Astrocyte (in vitro differentiated cells and primary cell): Measurements from ENCODE around the gene SPDEF. TPM values are rescaled to one million over a fixed set of nuclear protein-coding genes. Genes with fewer than 3 reads are reported as not detected.

Experiments used
- DNase-seq: peaks from one replicate; pipeline ENCODE4 v3.0.0-alpha.2; 2010; ENCODE audit warnings: low read depth
- FAIRE-seq: peaks from 2 replicates; lab custom pipeline; 2011; peaks lifted over from hg19 to GRCh38; lab: Jason Lieb, UNC
- H2AFZ ChIP-seq: 2 replicates; pipeline ENCODE4 v1.6.0; 2012; ENCODE audit warnings: low read depth, low read length, inconsistent platforms
- H3K27ac ChIP-seq: 2 replicates; pipeline ENCODE4 v1.5.1; 2011; ENCODE audit warnings: low read depth, low read length, inconsistent platforms
- H3K27me3 ChIP-seq: 2 replicates; pipeline ENCODE4 v1.6.0; 2011; ENCODE audit warnings: low read length, inconsistent platforms; ENCODE audit not compliant: insufficient read depth
- H3K36me3 ChIP-seq: 2 replicates; pipeline ENCODE4 v1.5.1; 2011; ENCODE audit warnings: low read length, inconsistent platforms; ENCODE audit not compliant: insufficient read depth
- H3K4me1 ChIP-seq: 2 replicates; pipeline ENCODE4 v1.5.1; 2011; ENCODE audit warnings: low read length, inconsistent platforms; ENCODE audit not compliant: insufficient read depth
- H3K4me2 ChIP-seq: 2 replicates; pipeline ENCODE4 v1.6.0; 2012; ENCODE audit warnings: low read length, inconsistent platforms
- H3K4me3 ChIP-seq: 2 replicates; pipeline ENCODE4 v1.5.1; 2011; ENCODE audit warnings: low read depth, mild to moderate bottlenecking, low read length, inconsistent platforms; ENCODE audit not compliant: insufficient read depth
- H3K79me2 ChIP-seq: 2 replicates; pipeline ENCODE4 v1.6.0; 2012; ENCODE audit warnings: mild to moderate bottlenecking, low read length, inconsistent platforms; ENCODE audit not compliant: insufficient read depth
- H3K9ac ChIP-seq: 2 replicates; pipeline ENCODE4 v1.6.0; 2012; ENCODE audit warnings: mild to moderate bottlenecking, low read length, inconsistent platforms
- H3K9me3 ChIP-seq: 2 replicates; pipeline ENCODE4 v1.5.1; 2012; ENCODE audit warnings: low read depth, mild to moderate bottlenecking, low read length, inconsistent platforms; ENCODE audit not compliant: insufficient read depth
- H4K20me1 ChIP-seq: 2 replicates; pipeline ENCODE4 v1.6.0; 2012; ENCODE audit warnings: low read length, inconsistent platforms; ENCODE audit not compliant: insufficient read depth
- H3K27ac Mint-ChIP-seq: one replicate; pipeline ENCODE4 v1.8.0; 2021; ENCODE audit warnings: mild to moderate bottlenecking, mixed read lengths; ENCODE audit not compliant: unreplicated experiment
- H3K27me3 Mint-ChIP-seq: one replicate; pipeline ENCODE4 v1.8.0; 2021; ENCODE audit warnings: low read depth, mixed read lengths; ENCODE audit not compliant: unreplicated experiment
- H3K36me3 Mint-ChIP-seq: one replicate; pipeline ENCODE4 v1.8.0; 2021; ENCODE audit warnings: low read depth, mixed read lengths; ENCODE audit not compliant: unreplicated experiment
- H3K4me1 Mint-ChIP-seq: one replicate; pipeline ENCODE4 v1.8.0; 2021; ENCODE audit warnings: low read depth, mixed read lengths; ENCODE audit not compliant: unreplicated experiment
- H3K4me3 Mint-ChIP-seq: one replicate; pipeline ENCODE4 v1.8.0; 2021; ENCODE audit warnings: mild to moderate bottlenecking, moderate library complexity, mixed read lengths; ENCODE audit not compliant: unreplicated experiment
- H3K9me3 Mint-ChIP-seq: one replicate; pipeline ENCODE4 v1.8.0; 2021; ENCODE audit warnings: mild to moderate bottlenecking, mixed read lengths; ENCODE audit not compliant: unreplicated experiment
- CTCF ChIP-seq: IDR thresholded peaks from 2 replicates; pipeline ENCODE4 v1.5.1; 2011; ENCODE audit warnings: low read depth, mild to moderate bottlenecking, inconsistent platforms, low read length, moderate library complexity; ENCODE audit not compliant: insufficient read depth
- EZH2 ChIP-seq: IDR thresholded peaks from 2 replicates; pipeline ENCODE4 v1.6.1; 2012; ENCODE audit warnings: mild to moderate bottlenecking, low read length, inconsistent platforms; ENCODE audit not compliant: insufficient read depth
- total RNA-seq: library from RNA; stranded (reverse); gene quantifications from 2 replicates; pipeline ENCODE4 v1.2.1, GENCODE V29; 2021

The SPDEF gene
- total RNA-seq, 1 donor from 2014 or later: 0.16 TPM

GRCh38 chr6:34519971-34520644 is 36.0 kb downstream of the SPDEF start:
- no peak overlapping the region for H3K27ac Mint-ChIP-seq
- no peaks in the 10 kb centered on the region for H3K79me2 ChIP-seq
- no peak overlapping the region for H2AFZ ChIP-seq
- peaks cover 2% of the 10 kb centered on the region for H3K27me3 ChIP-seq
- peaks cover 3% of the 10 kb centered on the region for H3K9me3 Mint-ChIP-seq
- H3K4me3 Mint-ChIP-seq: no peak overlapping the region
- H4K20me1 ChIP-seq: no peaks in the 10 kb centered on the region
- no peak overlapping the region for H3K9ac ChIP-seq
- H3K4me2 ChIP-seq: no peak overlapping the region
- H3K27me3 Mint-ChIP-seq: peaks cover 55% of the 10 kb centered on the region
- no peaks in the 10 kb centered on the region for H3K36me3 Mint-ChIP-seq
- FAIRE-seq (no peak), DNase-seq (no peak)
- no peaks in the 10 kb centered on the region for H3K4me1 Mint-ChIP-seq
- H3K36me3 ChIP-seq: no peaks in the 10 kb centered on the region
- TF ChIP-seq CTCF: no peak
- TF ChIP-seq EZH2: no peak
- H3K27ac ChIP-seq: no peak overlapping the region
- H3K4me1 ChIP-seq: no peaks in the 10 kb centered on the region
- H3K9me3 ChIP-seq: no peaks in the 10 kb centered on the region
- no peak overlapping the region for H3K4me3 ChIP-seq

GRCh38 chr6:34518669-34519365 is 37.3 kb downstream of the SPDEF start:
- no peak overlapping the region for H3K27ac Mint-ChIP-seq
- Histone ChIP-seq H2AFZ (no peak overlapping the region), H3K27ac (no peak overlapping the region), H3K9ac (no peak overlapping the region), H3K4me3 (no peak overlapping the region), H3K4me2 (no peak overlapping the region), H4K20me1 (no peaks in the 10 kb centered on the region), H3K27me3 (peaks cover 7% of the 10 kb centered on the region), H3K36me3 (no peaks in the 10 kb centered on the region), H3K9me3 (no peaks in the 10 kb centered on the region), H3K79me2 (no peaks in the 10 kb centered on the region), H3K4me1 (peaks cover 5% of the 10 kb centered on the region)
- H3K4me3 Mint-ChIP-seq: no peak overlapping the region
- TF ChIP-seq EZH2: no peak
- TF ChIP-seq CTCF: no peak
- H3K9me3 Mint-ChIP-seq: peaks cover 3% of the 10 kb centered on the region
- DNase-seq (no peak), FAIRE-seq (no peak)
- H3K36me3 Mint-ChIP-seq: no peaks in the 10 kb centered on the region
- H3K4me1 Mint-ChIP-seq: no peaks in the 10 kb centered on the region
- H3K27me3 Mint-ChIP-seq: peaks cover 54% of the 10 kb centered on the region

- Mint-ChIP-seq H3K4me3 (no peak overlapping the region), H3K27me3 (peaks cover 58% of the 10 kb centered on the region), H3K9me3 (peaks cover 3% of the 10 kb centered on the region), H3K27ac (no peak overlapping the region), H3K36me3 (no peaks in the 10 kb centered on the region), H3K4me1 (no peaks in the 10 kb centered on the region)
- H3K4me1 ChIP-seq: peaks cover 5% of the 10 kb centered on the region
- DNase-seq: no peak
- H3K36me3 ChIP-seq: no peaks in the 10 kb centered on the region
- H3K4me3 ChIP-seq: no peak overlapping the region
- FAIRE-seq: no peak
- TF ChIP-seq EZH2: no peak
- TF ChIP-seq CTCF: no peak
- no peaks in the 10 kb centered on the region for H3K79me2 ChIP-seq
- H3K9me3 ChIP-seq: no peaks in the 10 kb centered on the region
- H3K27me3 ChIP-seq: peaks cover 7% of the 10 kb centered on the region
- no peak overlapping the region for H3K27ac ChIP-seq
- no peak overlapping the region for H3K9ac ChIP-seq
- no peaks in the 10 kb centered on the region for H4K20me1 ChIP-seq
- H2AFZ ChIP-seq: no peak overlapping the region
- H3K4me2 ChIP-seq: no peak overlapping the region
Observed at GRCh38 chr6:34517966-34518365, 38.2 kb downstream of the SPDEF start.
